NCI-H2029 (cell line): ENCODE measurements around the gene APOB.

Experiments
- DNase-seq: peaks from one replicate; lab custom pipeline; 2025; lab: John Stamatoyannopoulos, UW

The APOB gene

DNA sequence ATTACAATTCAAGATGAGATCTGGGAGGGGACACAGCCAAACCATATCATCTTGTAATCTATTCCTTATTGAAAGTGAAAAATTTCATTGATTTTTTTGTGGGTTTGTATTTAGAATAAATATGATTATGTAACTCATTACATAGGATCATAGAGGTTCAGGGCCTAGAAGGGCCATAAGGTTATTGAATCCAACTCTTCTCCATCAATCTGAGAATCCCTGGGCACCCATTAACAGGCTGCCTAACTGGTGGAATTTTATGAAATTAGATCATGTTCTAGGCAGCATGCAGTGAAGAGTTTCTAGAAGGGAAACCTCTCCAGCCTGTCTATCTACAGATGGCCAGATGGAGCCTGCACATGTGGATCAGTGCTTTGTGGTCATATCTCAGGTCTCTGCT, 6.3 kb upstream of the APOB start:
- DNase-seq, result no peak

DNA sequence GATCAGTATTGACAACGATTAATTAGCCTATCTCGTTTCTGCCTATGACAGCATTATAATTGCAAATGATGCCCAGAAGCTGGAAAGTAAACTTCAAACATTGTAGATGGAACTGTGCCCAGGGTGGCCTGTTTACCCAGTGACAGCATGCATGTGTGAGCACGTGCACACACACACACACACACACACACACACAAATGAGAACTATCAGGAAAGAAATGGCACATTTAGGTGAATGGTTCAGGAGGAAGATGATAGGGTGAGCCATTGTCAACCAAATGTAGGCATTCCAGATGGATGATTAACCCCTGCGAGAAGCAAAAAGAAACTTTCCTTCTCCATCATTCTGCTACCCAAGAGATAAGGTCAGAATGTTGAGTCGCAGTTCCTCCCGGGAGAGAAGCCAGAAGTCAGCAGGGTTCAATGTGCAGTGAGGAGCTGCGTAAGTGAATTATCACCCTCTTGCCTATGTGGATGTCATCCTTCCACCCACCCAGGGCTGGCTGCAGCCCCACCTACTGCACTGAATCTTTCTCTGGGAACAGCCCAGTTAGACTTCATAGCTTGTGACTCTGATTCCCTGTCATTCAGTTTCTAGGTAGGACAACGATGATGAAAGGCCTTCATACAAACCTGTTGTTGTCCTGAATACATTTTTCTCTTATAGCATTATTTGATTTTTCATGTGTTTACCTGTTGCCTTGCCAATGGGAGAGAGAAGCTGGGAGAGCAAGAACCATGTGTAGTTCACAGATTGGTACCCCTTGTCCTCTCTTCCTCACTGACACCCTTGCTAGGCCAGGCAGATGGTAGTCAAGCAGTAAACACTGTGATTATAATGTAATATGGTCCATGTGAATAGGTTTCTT, 3.5 kb upstream of the APOB start:
- peak; percentile 23 for DNase-seq

GRCh38 chr2:21046506-21046905, 2.6 kb upstream of the APOB start:
- DNase-seq, result no peak

GRCh38 chr2:21044694-21045371, 960 bp upstream of the APOB start:
- DNase-seq, result no peak

DNA sequence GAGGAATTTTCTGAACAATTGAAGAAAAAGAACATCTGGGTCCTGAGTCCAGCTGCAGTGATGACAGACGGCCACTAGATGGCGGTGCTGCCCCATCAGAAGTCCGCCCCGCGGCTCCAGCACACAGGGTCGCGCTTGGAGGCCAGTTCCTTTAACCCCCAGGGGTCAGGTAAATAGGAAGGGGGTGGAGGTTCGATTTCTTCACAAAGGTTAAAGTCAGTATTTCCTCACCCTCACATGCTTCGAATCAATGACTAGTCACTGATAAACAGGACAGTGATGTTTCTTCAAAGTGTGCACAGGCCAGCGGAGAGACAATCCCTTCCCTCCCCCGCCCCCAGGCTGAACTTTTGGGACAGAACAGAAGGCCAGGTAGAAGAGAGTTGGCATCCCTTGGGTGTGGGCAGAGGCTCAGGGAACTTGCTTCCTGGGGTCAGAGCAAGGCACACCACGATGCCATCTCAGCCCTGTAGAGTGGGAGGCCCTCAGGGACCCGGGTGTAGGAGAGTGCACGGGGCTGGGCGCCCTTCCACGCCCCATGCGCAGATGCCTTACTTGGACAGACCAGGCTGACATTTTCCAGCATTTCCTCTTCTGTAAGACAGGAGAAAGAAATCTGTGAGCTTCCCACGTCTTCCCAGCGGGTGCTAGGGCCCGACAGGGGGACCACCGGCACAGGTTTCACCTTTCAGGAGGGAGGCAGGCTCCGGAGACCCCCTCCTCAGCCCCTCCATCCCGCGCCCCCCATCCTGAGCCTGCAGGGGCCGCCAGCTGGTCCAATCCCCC, 722 bp downstream of the APOB start:
- DNase-seq, result peak; percentile 11

- DNase-seq, result no peak
Measured at GRCh38 chr2:21042708-21042957, 1.2 kb downstream of the APOB start.

GRCh38 chr2:21041943-21042707, 1.7 kb downstream of the APOB start:
- no peak for DNase-seq

DNA sequence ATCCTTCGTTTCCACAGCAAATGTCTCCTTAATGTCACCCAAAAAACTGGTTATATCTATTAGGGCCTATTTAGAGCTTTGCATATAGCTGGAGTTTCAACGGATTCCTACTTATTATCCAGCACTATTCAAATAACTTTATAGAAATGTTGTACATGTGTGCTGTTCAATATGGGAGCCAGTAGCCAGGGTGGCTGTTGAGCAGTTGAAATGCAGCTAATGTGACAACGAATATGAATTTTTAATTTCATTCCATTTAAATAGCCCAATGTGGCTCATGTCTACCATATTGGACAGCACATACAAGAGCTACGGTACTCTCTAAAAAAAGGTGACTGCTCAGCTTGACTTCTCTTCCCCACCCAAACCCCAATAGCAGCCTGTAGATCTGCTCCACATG, 2.4 kb downstream of the APOB start:
- DNase-seq, result no peak

GRCh38 chr2:21040468-21041377, 3.1 kb downstream of the APOB start:
- DNase-seq, result no peak

GRCh38 chr2:21039979-21040467, 3.9 kb downstream of the APOB start:
- DNase-seq, result no peak

- DNase-seq, result no peak
Measured at GRCh38 chr2:21039080-21039556, 4.8 kb downstream of the APOB start.

GRCh38 chr2:21038403-21039073, 5.3 kb downstream of the APOB start:
- peak; percentile 28 for DNase-seq

DNA sequence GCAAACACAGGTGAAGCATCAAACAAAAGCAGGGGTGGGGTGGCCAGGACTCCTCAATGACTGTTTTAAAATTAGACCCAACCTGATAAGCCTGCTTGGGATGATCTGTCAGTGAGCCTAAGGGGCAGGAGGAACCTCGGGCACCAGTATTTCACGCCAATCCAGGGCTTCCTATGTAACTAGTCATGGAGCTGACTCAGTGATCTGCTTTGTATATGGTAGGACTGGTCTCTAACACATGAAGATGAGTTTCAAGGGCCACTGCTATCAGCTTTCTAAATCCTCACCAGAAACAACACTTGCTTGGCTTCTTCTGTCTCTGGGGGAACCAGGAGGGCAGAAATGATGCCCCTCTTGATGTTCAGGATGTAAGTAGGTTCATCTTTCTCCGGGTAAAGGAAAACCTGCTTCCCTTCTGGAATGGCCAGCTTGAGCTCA, 6.2 kb downstream of the APOB start:
- no peak for DNase-seq

GRCh38 chr2:21036708-21037670, 6.9 kb downstream of the APOB start:
- DNase-seq, result no peak

- DNase-seq, result no peak
Measured at GRCh38 chr2:21035974-21036707, 7.7 kb downstream of the APOB start.

GRCh38 chr2:21035282-21035973, 8.4 kb downstream of the APOB start:
- DNase-seq, result no peak

- no peak for DNase-seq
Measured at GRCh38 chr2:21034972-21035279, 8.9 kb downstream of the APOB start.
